Skin epidermis (tissue), 12 donors: ENCODE results near the gene CD209.
A peak's percentile ranks its signal among the peaks of the same experiment; 100 is the strongest.

Experiments
- H3K27ac ChIP-seq, 21 experiments: fragments of 200-600 bp; sonication (generic) in 11 of 21; one replicate each; pipeline ENCODE4 v1.5.0; 2020; ENCODE audit warnings: mild to moderate bottlenecking in 3 of 21, inconsistent platforms in 2 of 21, moderate library complexity in 2 of 21
- H3K4me3 ChIP-seq, 7 experiments: fragments of 200-600 bp; sonication (generic) in 2 of 7; one replicate each; pipeline ENCODE4 v1.5.0; 2020; ENCODE audit warnings: inconsistent platforms in 2 of 7, mild to moderate bottlenecking in 2 of 7, moderate library complexity in 1 of 7

CD209 gene

DNA sequence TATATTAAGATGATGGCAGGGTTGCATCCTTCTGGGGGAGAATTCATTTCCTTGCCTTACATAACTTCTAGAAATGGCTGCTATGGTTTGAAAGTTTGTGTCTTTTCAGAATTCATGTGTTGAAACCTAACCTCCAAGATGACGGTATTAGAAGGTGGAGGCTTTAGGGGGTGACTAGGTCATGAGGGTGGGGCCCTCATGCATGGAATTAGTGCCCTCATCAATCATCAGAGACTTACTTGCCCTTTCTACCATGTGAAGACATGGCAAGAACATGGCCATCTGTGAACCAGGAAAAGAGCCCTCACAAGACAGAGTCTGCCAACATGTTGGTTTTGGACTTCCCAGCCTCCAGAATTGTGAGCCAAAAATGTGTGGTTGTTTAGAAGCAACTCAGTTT, 30.6 kb downstream of the CD209 start:
- no peak overlapping the region for H3K4me3 ChIP-seq
- H3K27ac ChIP-seq, result no peak overlapping the region

DNA sequence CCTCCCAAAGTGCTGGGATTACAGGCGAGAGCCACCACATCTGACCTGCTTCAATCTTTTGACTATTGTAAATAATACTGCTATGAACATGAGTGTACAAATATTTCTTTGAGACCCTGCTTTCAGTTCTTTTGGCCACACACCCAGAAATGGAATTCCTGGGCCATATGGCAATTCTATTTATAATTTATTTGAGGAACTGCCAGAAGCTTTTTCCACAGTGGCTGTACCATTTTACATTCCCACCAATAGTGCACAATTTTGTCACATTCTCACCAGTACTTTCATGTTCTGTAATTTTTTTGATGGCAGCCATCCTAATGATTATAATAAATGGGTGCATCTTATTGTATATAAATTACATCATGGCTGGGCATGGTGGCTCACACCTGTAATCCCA, 31.7 kb downstream of the CD209 start:
- Histone ChIP-seq H3K27ac (no peak overlapping the region), H3K4me3 (no peak overlapping the region)

DNA sequence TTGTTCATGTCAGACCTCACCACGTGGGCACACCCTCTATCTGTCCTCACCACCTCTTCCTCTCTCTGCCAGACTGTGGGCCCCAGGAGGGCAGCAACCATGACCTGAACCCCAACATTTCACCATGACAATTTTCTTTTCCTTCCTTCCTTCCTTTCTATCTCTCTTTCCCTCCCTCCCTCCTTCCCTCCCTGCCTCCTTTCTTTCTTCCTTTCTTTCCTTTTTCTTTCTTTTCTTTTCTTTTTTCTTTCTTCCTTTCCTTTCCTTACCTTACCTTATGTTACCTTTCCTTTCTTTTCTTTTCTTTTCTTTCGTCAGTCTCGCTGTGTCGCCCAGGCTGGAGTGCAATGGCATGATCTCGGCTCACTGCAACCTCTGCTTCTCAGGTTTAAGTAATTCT, 36.7 kb downstream of the CD209 start:
- H3K4me3 ChIP-seq, result no peak overlapping the region
- H3K27ac ChIP-seq, result no peak overlapping the region

DNA sequence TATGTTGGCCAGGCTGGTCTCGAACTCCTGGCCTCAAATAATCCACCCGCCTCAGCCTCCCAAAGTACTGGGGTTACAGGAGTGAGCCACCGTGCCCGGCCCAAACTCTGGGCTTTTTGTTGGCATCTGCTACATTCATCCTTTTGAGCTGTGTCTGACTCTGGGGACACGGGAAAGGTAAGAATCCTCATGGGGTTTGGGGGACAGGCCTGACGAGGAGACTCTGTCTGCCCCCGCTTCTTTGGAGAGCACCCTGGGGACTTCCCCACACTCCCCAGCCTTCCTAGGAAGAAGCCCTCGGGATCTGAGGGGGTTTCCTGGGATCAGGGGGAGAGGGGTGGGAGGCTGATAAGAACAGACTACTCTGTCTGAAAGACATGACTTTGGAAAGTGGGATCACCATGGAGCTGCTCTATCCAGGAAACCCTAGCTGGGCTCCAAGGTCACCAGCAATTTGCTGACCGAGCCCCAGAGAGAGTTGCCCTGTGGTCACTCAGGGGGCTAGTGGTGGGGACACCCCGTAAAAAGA, 37.3 kb downstream of the CD209 start:
- Histone ChIP-seq H3K4me3 (no peak overlapping the region), H3K27ac (no peak overlapping the region)

DNA sequence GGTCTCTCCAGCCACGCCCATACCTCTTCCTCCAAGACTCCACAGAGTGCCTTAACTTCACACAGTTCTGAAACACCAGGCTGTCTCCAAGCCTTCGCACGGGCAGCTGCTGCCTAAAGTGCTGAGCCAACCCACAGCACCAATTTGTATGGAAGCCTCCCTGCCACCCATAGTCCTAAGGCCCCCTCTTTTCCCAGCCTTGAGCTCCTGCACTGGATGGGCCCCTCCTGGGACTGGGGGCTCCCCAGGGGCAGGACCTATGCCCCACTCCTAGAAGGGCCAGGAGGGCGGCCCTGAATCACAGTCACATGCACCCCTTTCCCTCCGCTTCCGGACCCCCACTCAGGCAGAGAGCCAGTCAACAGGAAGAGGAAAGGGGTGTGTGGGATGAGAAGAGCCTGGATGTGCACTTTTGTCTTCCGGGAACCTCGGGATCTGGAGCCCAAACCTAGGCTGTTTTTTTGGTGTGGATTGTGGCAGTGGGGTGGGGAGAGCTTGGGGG, 40.3 kb downstream of the CD209 start:
- H3K27ac ChIP-seq, result peak overlapping the region in 13 of 21 experiments; percentile 12 to 86 (median 36)
- no peak overlapping the region for H3K4me3 ChIP-seq

DNA sequence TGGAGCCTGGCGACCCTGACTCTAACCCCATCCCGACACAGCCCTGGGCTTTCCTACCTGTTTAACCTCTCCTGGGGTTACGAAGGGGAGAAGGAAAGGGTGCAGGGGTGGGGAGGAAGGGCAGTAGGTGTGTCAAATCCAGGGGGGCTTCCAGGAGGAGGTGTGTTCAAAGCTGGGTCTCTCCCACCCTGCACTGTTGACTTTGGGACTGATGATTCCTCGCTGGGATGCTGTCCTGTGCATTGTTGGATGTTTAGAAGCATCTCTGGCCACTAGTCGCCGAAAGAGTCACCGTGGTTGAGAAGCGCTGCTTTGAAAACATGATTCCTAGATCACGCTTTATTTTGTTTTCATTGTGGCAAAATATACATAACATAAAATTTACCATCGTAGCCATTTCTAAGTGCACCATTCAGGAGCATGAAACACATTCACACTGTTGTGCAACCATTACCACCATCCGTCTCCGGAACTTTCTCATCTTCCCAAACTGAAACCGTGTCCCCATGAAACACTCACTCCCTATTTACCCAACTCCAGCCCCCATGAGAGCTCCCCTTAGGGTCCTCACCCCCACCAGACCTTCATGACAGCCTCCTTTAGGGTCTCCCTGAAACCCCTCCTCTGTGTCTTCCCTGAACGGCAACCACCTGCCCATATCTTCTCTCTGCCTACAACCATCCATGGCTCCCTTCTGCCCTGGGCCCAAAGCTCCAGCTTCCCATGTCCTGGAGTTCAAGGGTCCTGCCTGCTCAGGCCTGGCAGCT, 41.0 kb downstream of the CD209 start:
- peak overlapping the region in 17 of 21 experiments; percentile 12 to 86 (median 58) for H3K27ac ChIP-seq
- no peak overlapping the region for H3K4me3 ChIP-seq

DNA sequence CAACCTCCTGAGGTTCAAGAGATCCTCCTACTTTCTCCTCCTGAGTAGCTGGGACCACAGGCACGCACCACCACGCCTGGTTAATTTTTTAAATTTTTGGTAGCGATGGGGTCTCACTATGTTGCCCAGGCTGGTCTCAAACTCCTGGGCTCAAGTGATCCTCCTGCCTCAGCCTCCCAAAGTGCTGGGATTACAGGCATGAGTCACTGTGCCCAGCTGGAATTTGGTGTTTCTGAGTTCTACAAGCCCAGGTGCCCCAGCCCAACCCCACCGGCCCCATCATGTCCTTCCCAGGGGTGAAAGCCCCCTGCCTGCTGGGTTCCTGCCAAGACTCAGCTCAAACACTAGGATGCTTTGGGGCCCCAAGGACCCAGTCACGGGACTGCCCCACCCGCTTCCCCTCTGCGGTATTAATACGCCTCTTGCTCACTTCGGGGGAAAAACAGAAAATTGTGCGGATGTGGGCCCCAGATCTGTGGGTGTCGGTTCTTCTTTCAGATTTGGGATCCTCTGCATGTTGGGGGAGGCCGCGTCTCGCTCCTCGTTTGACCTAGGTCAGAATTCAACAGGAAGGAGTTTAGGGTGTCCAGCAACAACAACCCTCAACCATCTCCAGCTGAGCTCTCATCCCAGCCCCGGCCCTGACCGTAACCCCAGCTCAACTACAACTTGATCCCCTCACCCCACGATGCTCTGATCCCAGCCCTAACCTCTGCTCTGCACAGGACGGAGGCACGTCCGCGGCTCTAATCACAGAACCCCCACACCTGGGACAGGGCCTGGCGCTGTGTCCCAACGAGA, 41.7 kb downstream of the CD209 start:
- peak overlapping the region in 16 of 21 experiments; percentile 12 to 86 (median 58) for H3K27ac ChIP-seq

DNA sequence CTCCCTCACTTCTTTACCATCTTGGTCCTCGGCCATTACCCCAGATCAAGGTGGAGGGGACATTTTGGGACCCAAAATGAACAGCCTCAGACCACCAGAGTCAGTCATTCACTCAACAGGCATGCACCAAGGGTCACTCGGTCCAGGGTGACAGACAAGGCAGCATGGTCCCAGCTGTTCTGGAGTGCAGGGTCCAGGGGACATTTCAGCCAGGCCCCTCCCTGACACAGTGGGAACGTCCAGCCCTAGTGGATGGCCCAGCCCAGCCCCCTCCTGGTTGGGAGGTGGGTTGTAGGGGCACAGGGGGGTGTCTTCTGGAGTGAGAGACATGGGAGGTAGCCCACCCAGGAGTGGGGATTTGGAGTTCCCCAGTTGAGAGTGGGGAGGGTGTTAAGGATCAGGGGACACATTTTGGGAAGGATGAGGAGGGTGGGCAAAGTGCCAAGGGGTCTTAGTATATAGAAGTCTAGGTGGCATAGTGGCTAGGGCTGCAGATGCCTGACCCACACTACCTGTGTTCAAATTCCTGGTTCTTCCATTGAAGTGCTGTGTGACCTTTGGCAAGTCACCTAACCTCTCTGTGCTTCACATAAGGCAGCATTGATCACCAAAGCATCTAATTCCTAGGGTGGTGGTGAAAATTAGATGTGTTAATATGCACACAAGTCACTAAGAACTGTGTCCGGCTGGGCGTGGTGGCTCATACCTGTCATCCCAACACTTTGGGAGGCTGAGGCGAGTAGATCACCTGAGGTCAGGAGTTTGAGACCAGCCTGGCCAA, 42.9 kb downstream of the CD209 start:
- peak overlapping the region in 1 of 21 experiments; percentile 9 for H3K27ac ChIP-seq

More for the DNA sequence above, 41.7 kb downstream of the CD209 start:
- no peak overlapping the region for H3K4me3 ChIP-seq

DNA sequence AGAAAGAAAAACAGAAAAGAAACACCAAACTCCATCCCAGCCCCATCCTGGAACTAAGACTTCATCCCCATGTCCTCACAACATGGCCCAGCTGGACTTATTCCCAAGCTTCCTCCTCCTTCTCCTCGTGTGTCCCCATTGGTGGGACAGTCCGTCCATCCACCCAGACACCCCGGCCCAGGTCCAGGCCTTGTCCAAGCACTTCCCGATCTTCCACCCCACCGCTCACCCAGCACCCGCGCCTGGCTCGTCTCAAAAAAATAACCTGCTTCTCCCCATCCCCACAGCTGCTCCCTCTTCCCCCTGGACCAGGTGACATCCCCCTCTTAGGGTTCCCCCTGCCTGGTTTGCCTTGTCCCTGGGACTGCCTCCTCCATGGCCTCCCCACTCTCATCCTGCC, 44.0 kb downstream of the CD209 start:
- H3K4me3 ChIP-seq, result no peak overlapping the region
- H3K27ac ChIP-seq, result peak overlapping the region in 2 of 21 experiments; percentile 9 to 31

More for the DNA sequence above, 42.9 kb downstream of the CD209 start:
- H3K4me3 ChIP-seq, result no peak overlapping the region

DNA sequence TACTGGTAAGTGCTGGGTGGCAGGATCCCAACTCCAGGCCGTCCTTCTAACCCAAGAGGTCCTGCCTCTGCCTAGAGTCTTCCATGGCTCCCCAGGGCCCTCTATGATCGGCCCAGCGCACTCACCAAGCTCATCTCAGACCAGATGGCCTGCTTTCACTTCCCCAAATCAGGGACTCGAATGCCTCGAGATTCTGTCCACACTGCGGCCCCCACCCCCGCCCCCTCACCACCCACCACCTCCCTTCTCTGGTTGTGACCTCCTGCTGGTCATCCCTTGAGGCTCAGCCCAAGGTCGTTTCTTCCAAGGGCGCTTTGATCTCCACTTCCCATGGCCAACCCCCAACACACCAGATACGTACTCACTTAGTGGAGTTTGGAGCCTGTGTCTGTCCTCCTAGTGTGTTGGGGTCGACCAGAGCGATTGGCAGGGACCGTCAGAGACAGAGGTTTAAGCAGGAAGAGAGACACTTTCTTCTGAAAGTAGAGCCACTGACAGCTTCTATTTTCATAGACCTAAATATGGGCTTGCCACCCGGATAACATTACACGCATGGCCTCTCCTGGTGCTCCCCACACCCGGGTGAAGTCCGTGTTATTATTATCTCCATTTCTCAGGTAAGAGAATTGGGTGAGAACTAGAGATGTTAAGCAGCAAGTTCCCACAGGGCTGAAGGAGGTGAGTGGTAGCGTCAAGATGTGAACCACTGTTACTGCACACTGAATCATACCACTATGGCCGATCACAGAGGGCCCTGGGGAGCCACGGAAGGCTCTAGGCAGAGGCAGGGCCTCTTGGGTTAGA, 45.5 kb downstream of the CD209 start, which contains the start of gene FCER2:
FCER2 (minus strand) TSS at position 478 of the 804 bp plus-strand sequence. CDS start 2,371 bp downstream, outside the sequence.
- H3K4me3 ChIP-seq, result no peak within 1 kb of the TSS
- H3K27ac ChIP-seq, result peak within 1 kb of the TSS in 2 of 21 experiments; percentile 16 to 62

DNA sequence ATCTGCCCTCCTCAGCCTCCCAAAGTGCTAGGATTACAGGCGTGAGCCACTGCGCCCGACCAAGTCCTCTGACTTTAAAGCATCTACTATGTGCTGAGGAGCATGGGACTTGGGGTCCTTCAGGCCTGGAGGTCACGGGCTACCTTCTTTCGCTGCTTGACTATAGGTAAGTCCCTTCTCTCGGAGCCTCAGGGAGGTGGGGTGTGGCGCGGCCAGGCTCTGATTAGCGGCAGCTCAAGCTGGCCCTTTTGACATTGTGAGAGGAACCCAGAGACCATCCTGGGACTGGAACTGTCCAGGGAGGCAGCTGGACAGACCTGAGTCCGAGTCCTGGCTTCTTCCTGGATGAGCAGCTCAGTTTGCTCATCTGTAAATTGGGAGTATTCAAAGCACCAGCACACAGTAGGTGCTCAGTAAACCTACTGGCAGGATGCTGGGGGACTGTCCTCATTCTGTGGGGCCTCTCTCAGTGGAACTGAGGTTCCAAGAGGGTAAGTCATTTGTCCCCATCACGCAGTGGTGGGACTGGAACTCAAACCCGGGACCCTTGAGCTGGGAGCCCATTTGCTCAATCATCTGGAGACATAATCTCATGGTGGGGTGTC, 46.2 kb downstream of the CD209 start:
- Histone ChIP-seq H3K4me3 (no peak overlapping the region), H3K27ac (no peak overlapping the region)

DNA sequence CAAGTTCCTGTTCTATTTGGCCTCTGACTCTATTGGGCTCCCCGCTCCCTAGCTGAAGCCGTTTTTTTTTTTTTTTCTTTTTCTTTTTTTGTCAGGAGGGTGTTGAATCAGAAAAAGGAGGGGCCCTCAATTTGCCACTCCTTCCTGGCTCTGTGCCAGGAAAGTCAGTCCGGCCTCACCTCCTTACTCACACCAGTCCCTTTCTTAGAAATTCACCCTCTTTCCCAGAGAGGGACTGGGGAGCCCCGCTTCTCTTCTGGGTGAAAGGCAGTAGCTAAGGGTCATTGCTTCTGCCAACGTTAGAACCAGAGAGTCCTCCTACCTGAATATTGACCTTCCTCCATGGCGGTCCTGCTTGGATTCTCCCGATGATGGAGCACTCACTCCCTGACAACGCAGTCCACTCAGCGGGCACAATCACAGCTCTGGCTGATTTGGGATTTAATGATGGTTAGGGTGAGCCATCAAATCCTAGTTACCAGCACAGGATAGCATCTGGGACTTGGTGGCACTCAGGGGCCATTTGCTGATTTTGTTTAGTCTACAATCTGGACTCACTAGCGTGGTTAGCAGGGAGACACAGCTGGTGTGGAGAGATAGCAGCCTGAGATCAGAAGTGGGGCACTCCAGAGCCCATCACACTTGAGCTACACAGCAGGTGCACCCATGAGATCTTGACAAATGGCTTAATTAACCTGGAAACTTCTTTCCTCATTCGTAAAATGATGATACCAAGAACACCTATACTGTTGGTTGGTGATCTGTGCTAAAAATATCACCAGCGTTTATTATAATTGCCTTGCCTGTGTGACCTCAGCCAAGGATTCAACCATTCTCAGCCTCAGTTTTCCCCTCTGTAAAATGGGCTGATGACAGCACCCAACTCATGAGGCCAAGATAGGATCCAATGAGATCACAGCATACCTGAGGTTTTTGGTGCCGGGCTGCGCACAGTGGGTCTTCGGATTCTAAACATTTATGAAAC, 47.6 kb downstream of the CD209 start:
- no peak overlapping the region for H3K4me3 ChIP-seq
- no peak overlapping the region for H3K27ac ChIP-seq

DNA sequence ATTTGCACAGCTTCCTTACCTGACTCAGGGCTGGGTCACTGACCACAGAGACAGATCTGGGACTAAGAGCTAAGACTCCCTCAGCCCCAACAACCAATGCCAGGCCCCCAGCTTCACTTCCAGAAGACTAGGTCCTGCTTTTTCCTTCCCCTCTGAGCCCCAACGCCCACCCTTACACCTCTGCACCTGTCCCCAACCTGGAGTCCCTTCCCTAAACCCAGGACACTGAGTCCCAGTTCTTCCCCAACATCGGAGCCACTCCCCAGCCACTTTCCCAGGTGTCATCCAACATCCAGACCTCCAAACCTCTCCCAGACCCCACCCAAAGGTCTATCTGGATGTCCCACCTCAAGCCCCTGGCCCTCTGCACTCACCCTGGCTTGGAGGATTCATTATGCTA, 48.3 kb downstream of the CD209 start:
- Histone ChIP-seq H3K27ac (no peak overlapping the region), H3K4me3 (no peak overlapping the region)

DNA sequence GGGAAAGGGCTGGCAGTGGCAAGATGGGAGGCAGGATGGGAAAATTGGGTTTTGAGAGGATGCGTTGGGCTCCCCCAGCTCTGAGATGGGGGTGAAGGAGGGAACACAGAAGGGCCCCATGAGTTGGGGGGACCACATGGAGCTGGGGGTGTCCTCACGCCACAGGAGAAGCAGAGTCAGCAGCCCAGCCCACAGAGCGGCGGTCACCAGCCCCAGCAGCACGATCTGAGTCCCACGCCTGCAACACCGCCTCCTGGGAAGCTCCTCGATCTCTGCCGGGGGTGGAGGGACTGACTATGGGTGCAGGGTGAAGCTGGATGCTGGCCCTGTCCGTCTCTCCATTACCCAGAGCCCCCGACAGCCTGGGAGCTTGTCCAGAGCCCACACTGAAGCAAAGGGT, 48.8 kb downstream of the CD209 start:
- Histone ChIP-seq H3K4me3 (no peak overlapping the region), H3K27ac (no peak overlapping the region)

DNA sequence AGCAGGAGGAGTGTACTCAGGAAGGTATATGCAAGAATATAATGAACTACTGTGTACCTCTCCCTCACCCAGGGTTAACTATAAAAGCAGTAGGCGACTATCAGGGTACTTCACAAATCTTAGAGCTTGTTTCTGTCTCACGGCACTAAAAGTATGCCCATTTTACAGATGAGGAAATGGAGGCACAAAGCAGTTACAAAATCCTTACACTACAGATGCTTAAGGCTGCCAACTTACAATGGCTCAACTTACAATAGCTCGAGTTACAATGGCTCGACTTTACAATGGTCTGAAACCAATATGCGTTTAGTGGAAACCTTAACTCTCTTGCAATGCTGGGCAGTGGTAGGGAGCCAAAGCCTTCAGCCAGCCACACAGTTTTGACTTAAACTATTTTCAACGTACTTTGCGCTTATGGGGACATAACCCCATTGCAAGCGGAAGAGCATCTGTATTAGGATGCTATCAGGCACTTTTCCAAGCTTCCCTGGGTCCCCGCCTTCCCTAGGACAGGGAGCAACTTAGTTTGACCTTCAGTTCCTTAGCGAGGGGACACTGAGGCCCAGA, 49.5 kb downstream of the CD209 start:
- no peak overlapping the region for H3K27ac ChIP-seq
- no peak overlapping the region for H3K4me3 ChIP-seq

DNA sequence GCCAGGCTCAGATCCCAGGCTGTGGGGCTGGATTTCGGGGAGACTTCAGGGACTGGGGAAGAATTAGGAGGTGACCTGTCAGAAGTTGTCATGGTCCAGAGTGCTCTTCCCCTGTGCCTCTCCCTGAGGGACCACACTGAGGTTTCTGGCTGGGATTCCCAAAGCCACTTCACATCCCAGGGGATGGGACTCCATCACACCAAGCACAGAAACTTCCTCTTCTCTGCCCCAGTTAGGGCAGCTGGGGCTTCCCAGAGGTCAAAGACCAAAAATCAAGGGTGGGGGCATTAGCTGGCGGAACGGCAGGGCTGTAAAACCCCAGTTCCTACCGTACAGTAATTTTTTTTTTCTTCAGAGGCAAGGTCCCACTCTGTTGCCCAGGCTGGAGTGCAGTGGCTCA, 52.8 kb downstream of the CD209 start:
- Histone ChIP-seq H3K4me3 (no peak overlapping the region), H3K27ac (no peak overlapping the region)
